ENCODE measurements around the gene CREB3.

DNA sequence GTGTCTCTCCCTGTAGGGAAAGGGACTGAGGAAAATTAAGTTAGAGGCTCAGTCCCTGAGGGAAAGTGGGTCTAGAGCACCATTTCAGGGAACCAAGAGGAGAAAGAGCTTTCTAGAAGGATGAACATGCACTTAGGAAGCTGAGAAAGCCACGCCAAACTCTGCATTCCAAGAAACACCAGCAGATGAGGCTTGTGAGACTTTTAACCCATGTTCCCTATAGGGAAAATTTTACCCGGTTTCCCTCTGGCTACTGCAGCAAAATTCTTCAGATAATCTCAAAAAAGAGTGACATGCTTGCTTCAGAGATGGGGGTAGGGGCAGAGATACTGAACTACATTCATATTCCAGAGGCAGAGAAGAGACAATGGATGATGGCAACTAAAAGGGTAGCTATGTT lies 9.0 kb upstream of the CREB3 start:
- TF ChIP-seq POLR2A (IDR thresholded peaks at IDR 0.05): no peak
- TF ChIP-seq, protein P1, sequence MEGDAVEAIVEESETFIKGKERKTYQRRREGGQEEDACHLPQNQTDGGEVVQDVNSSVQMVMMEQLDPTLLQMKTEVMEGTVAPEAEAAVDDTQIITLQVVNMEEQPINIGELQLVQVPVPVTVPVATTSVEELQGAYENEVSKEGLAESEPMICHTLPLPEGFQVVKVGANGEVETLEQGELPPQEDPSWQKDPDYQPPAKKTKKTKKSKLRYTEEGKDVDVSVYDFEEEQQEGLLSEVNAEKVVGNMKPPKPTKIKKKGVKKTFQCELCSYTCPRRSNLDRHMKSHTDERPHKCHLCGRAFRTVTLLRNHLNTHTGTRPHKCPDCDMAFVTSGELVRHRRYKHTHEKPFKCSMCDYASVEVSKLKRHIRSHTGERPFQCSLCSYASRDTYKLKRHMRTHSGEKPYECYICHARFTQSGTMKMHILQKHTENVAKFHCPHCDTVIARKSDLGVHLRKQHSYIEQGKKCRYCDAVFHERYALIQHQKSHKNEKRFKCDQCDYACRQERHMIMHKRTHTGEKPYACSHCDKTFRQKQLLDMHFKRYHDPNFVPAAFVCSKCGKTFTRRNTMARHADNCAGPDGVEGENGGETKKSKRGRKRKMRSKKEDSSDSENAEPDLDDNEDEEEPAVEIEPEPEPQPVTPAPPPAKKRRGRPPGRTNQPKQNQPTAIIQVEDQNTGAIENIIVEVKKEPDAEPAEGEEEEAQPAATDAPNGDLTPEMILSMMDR (IDR thresholded peaks at IDR 0.05): no peak
